ENCODE results near the gene IFNE.
"Not testable (repeated sequence)": the region's sequence is repeated elsewhere in the genome, so short reads cannot be mapped to it uniquely, and the experiment has no call there.

IFNE gene

GRCh38 chr9:21481470-21482056 is 550 bp downstream of the IFNE start:
- no peak for DNase-seq

- DNase-seq, result no peak
Observed at GRCh38 chr9:21479152-21479702, 2.9 kb downstream of the IFNE start.

- DNase-seq, result no peak
Observed at GRCh38 chr9:21477466-21477865, 4.6 kb downstream of the IFNE start.

GRCh38 chr9:21473236-21473635 is 8.9 kb downstream of the IFNE start:
- DNase-seq, result no peak

GRCh38 chr9:21470126-21470525 is 12.0 kb downstream of the IFNE start:
- DNase-seq, result no peak

GRCh38 chr9:21465859-21466518 is 16.1 kb downstream of the IFNE start:
- peak in 1 of 2 donors; percentile 68 for DNase-seq

GRCh38 chr9:21465138-21465537 is 17.0 kb downstream of the IFNE start:
- DNase-seq, result no peak

- DNase-seq, result no peak
Observed at GRCh38 chr9:21461377-21461776, 20.7 kb downstream of the IFNE start.

- DNase-seq, result peak; percentile 8 to 41
Observed at GRCh38 chr9:21455320-21455719, 26.8 kb downstream of the IFNE start.

- no peak for DNase-seq
Observed at GRCh38 chr9:21454149-21454548, 28.0 kb downstream of the IFNE start.

- DNase-seq, result no peak
Observed at GRCh38 chr9:21452681-21453080, 29.4 kb downstream of the IFNE start.

GRCh38 chr9:21450733-21451394 is 31.2 kb downstream of the IFNE start:
- DNase-seq, result no peak

GRCh38 chr9:21449312-21449711 is 32.8 kb downstream of the IFNE start:
- DNase-seq, result not testable (repeated sequence)

GRCh38 chr9:21443849-21444625 is 38.1 kb downstream of the IFNE start:
- DNase-seq, result peak; percentile 33 to 59

GRCh38 chr9:21440139-21440538 is 42.0 kb downstream of the IFNE start, which contains the start of gene IFNA1:
IFNA1 (plus strand) TSS chr9:21440439; CDS start chr9:21440508, 69 bp downstream.
- no peak for DNase-seq

- DNase-seq, result not testable (repeated sequence)
Observed at GRCh38 chr9:21435015-21435383, 47.1 kb downstream of the IFNE start.

- DNase-seq, result peak; percentile 12 to 54
Observed at GRCh38 chr9:21434202-21435014, 47.7 kb downstream of the IFNE start.

GRCh38 chr9:21432672-21433425 is 49.3 kb downstream of the IFNE start:
- DNase-seq, result no peak
